ENCODE measurements around the gene PNLIPRP2.

Gene PNLIPRP2

DNA sequence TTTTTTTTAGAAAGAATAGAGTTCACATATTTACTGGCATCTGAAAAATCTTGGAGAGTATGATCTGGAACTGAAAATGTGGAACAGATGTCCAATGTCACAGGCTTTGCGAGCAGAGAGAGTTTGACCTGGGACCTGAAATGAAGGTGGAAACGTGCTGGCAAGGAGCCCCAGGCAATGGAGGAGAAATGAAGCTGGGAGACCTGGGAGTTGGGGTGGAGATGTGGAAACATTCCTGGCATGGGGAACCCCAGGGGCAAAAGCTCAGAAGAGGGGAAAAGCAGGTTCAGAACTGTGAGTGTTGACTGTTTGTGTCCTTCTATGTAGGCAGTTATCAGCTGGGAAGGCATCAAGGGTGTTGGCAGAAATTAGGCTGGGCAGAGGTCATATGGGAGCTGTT, 7.3 kb upstream of the PNLIPRP2 start:
- ChIA-PET POLR2A (no interaction called here), CTCF (interaction anchor here (0.7 to 1.0 kb wide), 2 partner anchors 13 to 562 kb away, joined by 3 read pairs; no protein-coding TSS in a partner anchor)
- H3K4me3 ChIP-seq (ENCODE audit: low read depth, low read length), result no peak overlapping the region
- no peaks in the 10 kb centered on the region for H3K36me3 ChIP-seq (ENCODE audit: control insufficient read depth in 2 of 2, insufficient read depth in 1 of 2, low read length in 2 of 2)
- TF ChIP-seq ZNF843 (tag by site-specific recombination; IDR thresholded peaks at IDR 0.05), result no peak
- no peak for TF ChIP-seq ZNF830 (tag by site-specific recombination; IDR thresholded peaks at IDR 0.05; ENCODE audit: low read depth)
- no peak for TF ChIP-seq KLF7 (tag by site-specific recombination; IDR thresholded peaks at IDR 0.05; ENCODE audit: borderline replicate concordance)
- no peaks in the 10 kb centered on the region for H3K4me1 ChIP-seq (ENCODE audit: control insufficient read depth, insufficient read depth, low read length)
- no peak overlapping the region for H3K27ac ChIP-seq (ENCODE audit: extremely low read depth, low read depth, low read length)
- H3K9me3 ChIP-seq (ENCODE audit: control insufficient read depth, insufficient read depth, low read depth, low read length), result no peaks in the 10 kb centered on the region

DNA sequence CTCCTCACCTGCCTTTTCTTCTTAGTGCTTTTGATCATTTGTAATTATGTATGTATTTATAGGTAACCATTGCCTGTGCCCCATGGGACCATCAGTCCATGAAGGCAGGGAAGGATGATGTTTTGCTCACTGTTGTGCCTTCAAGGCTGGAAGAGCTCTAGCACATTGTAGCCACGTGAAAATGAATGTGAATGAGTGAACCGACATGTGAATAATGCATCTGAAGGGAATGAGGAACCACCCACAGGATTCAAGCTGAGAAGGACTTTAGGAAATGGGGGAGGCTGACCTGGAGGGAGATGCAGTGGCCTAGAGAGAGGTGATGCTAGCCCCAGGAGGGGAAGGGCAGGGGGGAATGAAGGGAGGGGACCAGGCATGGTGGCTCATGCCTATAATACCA, 6.0 kb upstream of the PNLIPRP2 start:
- no peak overlapping the region for H3K27ac ChIP-seq (ENCODE audit: extremely low read depth, low read depth, low read length)
- no peaks in the 10 kb centered on the region for H3K9me3 ChIP-seq (ENCODE audit: control insufficient read depth, insufficient read depth, low read depth, low read length)
- ChIA-PET POLR2A (no interaction called here), CTCF (no interaction called here)
- no peaks in the 10 kb centered on the region for H3K4me1 ChIP-seq (ENCODE audit: control insufficient read depth, insufficient read depth, low read length)
- TF ChIP-seq, protein P1, sequence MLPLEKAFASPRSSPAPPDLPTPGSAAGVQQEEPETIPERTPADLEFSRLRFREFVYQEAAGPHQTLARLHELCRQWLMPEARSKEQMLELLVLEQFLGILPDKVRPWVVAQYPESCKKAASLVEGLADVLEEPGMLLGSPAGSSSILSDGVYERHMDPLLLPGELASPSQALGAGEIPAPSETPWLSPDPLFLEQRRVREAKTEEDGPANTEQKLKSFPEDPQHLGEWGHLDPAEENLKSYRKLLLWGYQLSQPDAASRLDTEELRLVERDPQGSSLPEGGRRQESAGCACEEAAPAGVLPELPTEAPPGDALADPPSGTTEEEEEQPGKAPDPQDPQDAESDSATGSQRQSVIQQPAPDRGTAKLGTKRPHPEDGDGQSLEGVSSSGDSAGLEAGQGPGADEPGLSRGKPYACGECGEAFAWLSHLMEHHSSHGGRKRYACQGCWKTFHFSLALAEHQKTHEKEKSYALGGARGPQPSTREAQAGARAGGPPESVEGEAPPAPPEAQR (tag by site-specific recombination; IDR thresholded peaks at IDR 0.05), result no peak
- no peaks in the 10 kb centered on the region for H3K36me3 ChIP-seq (ENCODE audit: control insufficient read depth in 2 of 2, insufficient read depth in 1 of 2, low read length in 2 of 2)
- no peak overlapping the region for H3K4me3 ChIP-seq (ENCODE audit: low read depth, low read length)

DNA sequence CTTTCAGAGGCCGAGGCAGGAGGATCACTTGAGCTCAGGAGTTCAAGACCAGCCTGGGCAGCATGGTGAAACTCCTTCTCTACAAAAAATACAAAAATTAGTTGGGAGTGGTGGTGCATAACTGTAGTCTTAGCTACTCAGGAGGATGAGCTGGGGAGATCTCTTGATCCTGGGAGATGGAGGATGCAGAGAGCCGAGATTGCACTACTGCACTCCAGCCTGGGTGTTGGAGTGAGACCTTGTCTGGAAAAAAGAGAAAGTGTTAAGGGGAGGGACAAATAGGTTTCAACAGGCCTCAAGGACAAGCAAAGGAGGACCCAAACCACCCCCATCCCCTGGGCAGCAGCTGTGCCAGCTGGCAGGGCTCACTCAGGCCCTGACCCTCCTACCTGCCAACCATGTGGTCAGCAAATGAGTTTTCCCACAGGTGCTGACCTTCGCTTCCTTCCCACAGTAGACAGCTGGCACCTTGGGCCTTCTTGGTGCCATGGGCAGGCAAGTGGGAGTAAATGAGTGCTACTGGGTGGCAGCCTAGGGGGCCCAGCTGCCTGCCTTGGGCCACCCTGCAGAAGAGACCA, 5.5 kb upstream of the PNLIPRP2 start:
- no peak overlapping the region for H3K27ac ChIP-seq (ENCODE audit: extremely low read depth, low read depth, low read length)
- TF ChIP-seq ZFP41 (tag by site-specific recombination; IDR thresholded peaks at IDR 0.05; ENCODE audit: borderline replicate concordance), result no peak
- no peak for TF ChIP-seq ZNF174 (tag by site-specific recombination; IDR thresholded peaks at IDR 0.05)
- TF ChIP-seq ZNF660 (tag by site-specific recombination; IDR thresholded peaks at IDR 0.05), result no peak
- TF ChIP-seq ZNF830 (tag by site-specific recombination; IDR thresholded peaks at IDR 0.05; ENCODE audit: low read depth), result no peak
- no peak for TF ChIP-seq ZNF155 (tag by site-specific recombination; IDR thresholded peaks at IDR 0.05)
- no peak for TF ChIP-seq ZNF10 (tag by site-specific recombination; IDR thresholded peaks at IDR 0.05)
- no peak for TF ChIP-seq ZNF157 (tag by site-specific recombination; IDR thresholded peaks at IDR 0.05)
- no peak for TF ChIP-seq ZNF670 (tag by site-specific recombination; IDR thresholded peaks at IDR 0.05; ENCODE audit: low read depth)
- TF ChIP-seq ZNF37A (tag by site-specific recombination; IDR thresholded peaks at IDR 0.05), result no peak
- no peak for TF ChIP-seq ELK4 (IDR thresholded peaks at IDR 0.05; ENCODE audit: borderline replicate concordance, low read depth, low read length)
- H3K36me3 ChIP-seq (ENCODE audit: control insufficient read depth in 2 of 2, insufficient read depth in 1 of 2, low read length in 2 of 2), result no peaks in the 10 kb centered on the region
- H3K4me3 ChIP-seq (ENCODE audit: low read depth, low read length), result no peak overlapping the region
- no peaks in the 10 kb centered on the region for H3K4me1 ChIP-seq (ENCODE audit: control insufficient read depth, insufficient read depth, low read length)
- POLR2A ChIA-PET, result no interaction called here
- H3K9me3 ChIP-seq (ENCODE audit: control insufficient read depth, insufficient read depth, low read depth, low read length), result no peaks in the 10 kb centered on the region
- CTCF ChIA-PET, result interaction anchor here (0.6 kb wide), 1 partner anchor 75 kb away, joined by 3 read pairs; no protein-coding TSS in a partner anchor

DNA sequence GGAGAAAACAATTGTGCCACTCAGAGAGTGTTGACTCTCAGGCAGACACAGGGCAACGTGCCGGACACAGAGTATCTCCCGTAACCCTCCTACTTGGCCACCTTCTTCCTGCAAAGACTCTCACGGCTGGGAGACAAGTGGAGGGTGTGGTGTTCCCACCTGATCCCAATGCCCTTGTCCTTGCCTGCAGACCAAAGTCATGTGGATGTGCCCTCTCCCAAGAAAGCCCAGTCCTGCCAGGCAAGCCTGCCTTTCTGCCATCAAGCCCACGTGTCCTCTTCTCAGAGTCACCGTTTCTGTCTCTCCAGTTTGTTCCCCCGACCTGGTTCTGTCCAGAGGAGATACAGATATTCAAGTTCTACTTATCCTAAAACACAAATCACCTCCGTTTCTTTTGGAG, 723 bp downstream of the PNLIPRP2 start:
- H3K36me3 ChIP-seq (ENCODE audit: control insufficient read depth in 2 of 2, insufficient read depth in 1 of 2, low read length in 2 of 2), result no peaks in the 10 kb centered on the region
- no peaks in the 10 kb centered on the region for H3K4me1 ChIP-seq (ENCODE audit: control insufficient read depth, insufficient read depth, low read length)
- no peak overlapping the region for H3K4me3 ChIP-seq (ENCODE audit: low read depth, low read length)
- ChIA-PET POLR2A (no interaction called here), CTCF (no interaction called here)
- H3K27ac ChIP-seq (ENCODE audit: extremely low read depth, low read depth, low read length), result no peak overlapping the region
- H3K9me3 ChIP-seq (ENCODE audit: control insufficient read depth, insufficient read depth, low read depth, low read length), result no peaks in the 10 kb centered on the region
- TF ChIP-seq ZNF169 (tag by site-specific recombination; IDR thresholded peaks at IDR 0.05), result no peak
- no peak for TF ChIP-seq ZNF266 (tag by site-specific recombination; IDR thresholded peaks at IDR 0.05; ENCODE audit: low read depth)
- no peak for TF ChIP-seq ZNF416 (tag by site-specific recombination; IDR thresholded peaks at IDR 0.05)
- TF ChIP-seq ZNF548 (tag by site-specific recombination; IDR thresholded peaks at IDR 0.05), result no peak
- TF ChIP-seq SCRT1 (tag by site-specific recombination; IDR thresholded peaks at IDR 0.05; ENCODE audit: borderline replicate concordance), result no peak
- no peak for TF ChIP-seq SALL2 (tag by site-specific recombination; IDR thresholded peaks at IDR 0.05; ENCODE audit: borderline replicate concordance)
- no peak for TF ChIP-seq ZNF785 (tag by site-specific recombination; IDR thresholded peaks at IDR 0.05)
- TF ChIP-seq ZNF311 (tag by site-specific recombination; IDR thresholded peaks at IDR 0.05; ENCODE audit: borderline replicate concordance), result no peak
- TF ChIP-seq ZNF362 (tag by site-specific recombination; IDR thresholded peaks at IDR 0.05), result no peak
- TF ChIP-seq ZNF585B (tag by site-specific recombination; IDR thresholded peaks at IDR 0.05), result no peak
- no peak for TF ChIP-seq GLI4 (tag by site-specific recombination; IDR thresholded peaks at IDR 0.05)
- TF ChIP-seq ZNF488 (tag by site-specific recombination; IDR thresholded peaks at IDR 0.05), result no peak
- TF ChIP-seq ZNF530 (tag by site-specific recombination; IDR thresholded peaks at IDR 0.05; ENCODE audit: low read depth), result no peak

Data from HEK293 (cell line).